ENCODE data around the gene CHST9. TPM values are rescaled to one million over a fixed set of nuclear protein-coding genes. Genes with fewer than 3 reads are reported as not detected.

CHST9 gene
- polyA plus RNA-seq, 1 donor (not counting 4 experiments of a cell fraction or from before 2014, with no cell fraction given) = 0.07 TPM

GRCh38 chr18:27064673-27065072 is 120.4 kb downstream of the CHST9 start:
- no peak for DNase-seq (ENCODE audit: low read depth, low spot score)

GRCh38 chr18:27062802-27063201 is 122.3 kb downstream of the CHST9 start:
- Histone ChIP-seq H3K9me1 (ENCODE audit: control insufficient read depth, extremely low read depth, insufficient read depth, low read length) (no peaks in the 10 kb centered on the region), H3K27me3 (ENCODE audit: control insufficient read depth, extremely low read depth, insufficient read depth, low read length) (no peaks in the 10 kb centered on the region), H3K4me1 (ENCODE audit: control insufficient read depth, extremely low read depth, insufficient read depth, low read length) (peaks cover 3% of the 10 kb centered on the region), H3K9me3 (ENCODE audit: control insufficient read depth, low read depth, low read length) (peaks cover 3% of the 10 kb centered on the region), H4K20me1 (ENCODE audit: control insufficient read depth, extremely low read depth, insufficient read depth, low read length) (no peaks in the 10 kb centered on the region), H3K4me3 (ENCODE audit: control insufficient read depth in 2 of 3, extremely low read depth in 1 of 3, insufficient read depth in 2 of 3, low read depth in 1 of 3, low read length in 3 of 3) (no peak overlapping the region), H3K79me2 (ENCODE audit: control insufficient read depth, insufficient read depth, low read length) (no peaks in the 10 kb centered on the region), H3K4me2 (ENCODE audit: control insufficient read depth, extremely low read depth, insufficient read depth, low read depth, low read length) (no peak overlapping the region), H3K36me3 (ENCODE audit: control insufficient read depth in 2 of 2, extremely low read depth in 1 of 2, insufficient read depth in 2 of 2, low read length in 2 of 2) (no peaks in the 10 kb centered on the region), H3K9ac (ENCODE audit: control insufficient read depth, extremely low read depth, insufficient read depth, low read length) (no peak overlapping the region), H3K27ac (ENCODE audit: control insufficient read depth, insufficient read depth, low read length) (no peak overlapping the region), H2AFZ (ENCODE audit: control insufficient read depth, low read length) (no peak overlapping the region)
- TF ChIP-seq EZH2 (IDR thresholded peaks at IDR 0.05; ENCODE audit: low read length) = no peak
- TF ChIP-seq CTCF (optimal IDR thresholded peaks at IDR 0.05 in 1 of 3, IDR thresholded peaks at IDR 0.05 in 1 of 3, conservative IDR thresholded peaks at IDR 0.05 in 1 of 3; ENCODE audit: extremely low read depth in 1 of 3, insufficient read depth in 2 of 3, low read length in 3 of 3) = no peak
- DNase-seq (ENCODE audit: low read depth, low spot score) (peak; percentile 78), FAIRE-seq (peak; percentile 89)
- dilution Hi-C loops (cut with MboI; ENCODE audit: extremely low pct_ligation_motif_present, low sequenced_read_pairs) = no loop called here

More at GRCh38 chr18:27064673-27065072, 120.4 kb downstream of the CHST9 start:
- FAIRE-seq = no peak
- Histone ChIP-seq H4K20me1 (ENCODE audit: control insufficient read depth, extremely low read depth, insufficient read depth, low read length) (no peaks in the 10 kb centered on the region), H3K4me2 (ENCODE audit: control insufficient read depth, extremely low read depth, insufficient read depth, low read depth, low read length) (no peak overlapping the region), H3K36me3 (ENCODE audit: control insufficient read depth in 2 of 2, extremely low read depth in 1 of 2, insufficient read depth in 2 of 2, low read length in 2 of 2) (no peaks in the 10 kb centered on the region), H3K9me3 (ENCODE audit: control insufficient read depth, low read depth, low read length) (peaks cover 3% of the 10 kb centered on the region), H3K4me1 (ENCODE audit: control insufficient read depth, extremely low read depth, insufficient read depth, low read length) (peaks cover 3% of the 10 kb centered on the region), H3K27ac (ENCODE audit: control insufficient read depth, insufficient read depth, low read length) (no peak overlapping the region), H3K4me3 (ENCODE audit: control insufficient read depth in 2 of 3, extremely low read depth in 1 of 3, insufficient read depth in 2 of 3, low read depth in 1 of 3, low read length in 3 of 3) (no peak overlapping the region), H3K79me2 (ENCODE audit: control insufficient read depth, insufficient read depth, low read length) (no peaks in the 10 kb centered on the region), H3K27me3 (ENCODE audit: control insufficient read depth, extremely low read depth, insufficient read depth, low read length) (no peaks in the 10 kb centered on the region), H2AFZ (ENCODE audit: control insufficient read depth, low read length) (no peak overlapping the region), H3K9me1 (ENCODE audit: control insufficient read depth, extremely low read depth, insufficient read depth, low read length) (no peaks in the 10 kb centered on the region), H3K9ac (ENCODE audit: control insufficient read depth, extremely low read depth, insufficient read depth, low read length) (no peak overlapping the region)
- TF ChIP-seq CTCF (optimal IDR thresholded peaks at IDR 0.05 in 1 of 3, IDR thresholded peaks at IDR 0.05 in 1 of 3, conservative IDR thresholded peaks at IDR 0.05 in 1 of 3; ENCODE audit: extremely low read depth in 1 of 3, insufficient read depth in 2 of 3, low read length in 3 of 3) (no peak), EZH2 (IDR thresholded peaks at IDR 0.05; ENCODE audit: low read length) (no peak)
- dilution Hi-C loops (cut with MboI; ENCODE audit: extremely low pct_ligation_motif_present, low sequenced_read_pairs) = no loop called here

All from keratinocyte (primary cell).